ENCODE results near the gene PLA2G4E. TPM values are rescaled to one million over a fixed set of nuclear protein-coding genes. Genes with fewer than 3 reads are reported as not detected.

PLA2G4E gene
- total RNA-seq, 1 experiment from 2014 or later = not detected

DNA sequence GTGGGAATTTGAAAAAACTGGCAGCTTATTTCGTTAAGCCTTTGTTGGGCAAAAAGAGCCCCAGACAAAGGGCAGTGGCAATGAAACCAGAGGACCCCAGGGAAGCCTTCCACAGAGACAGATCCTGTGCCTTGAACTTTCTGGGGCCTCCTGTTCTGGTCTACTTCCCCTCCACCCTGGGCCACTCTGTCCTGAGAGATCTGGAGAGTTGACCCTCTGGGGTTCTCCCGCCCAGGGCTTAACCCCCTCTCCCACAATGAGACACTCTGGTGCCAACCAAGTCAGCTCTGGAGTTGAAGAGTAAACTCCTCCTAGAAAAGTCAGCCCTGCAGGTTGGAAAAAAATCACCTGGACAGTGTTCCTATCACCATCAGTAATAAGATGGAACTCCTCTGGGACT, 69.3 kb downstream of the PLA2G4E start:
- no peaks in the 10 kb centered on the region for H3K4me1 ChIP-seq (ENCODE audit: insufficient read depth, low read length)
- H4K20me1 ChIP-seq (ENCODE audit: low read length) = peaks cover 21% of the 10 kb centered on the region; the same call in 1 of the 2 replicates
- H3K79me2 ChIP-seq (ENCODE audit: low read length) = peaks cover 72% of the 10 kb centered on the region
- no peak overlapping the region for H3K4me3 ChIP-seq (ENCODE audit: low read length)
- POLR2A ChIA-PET (ENCODE audit: unreplicated experiment) = no interaction called here
- H3K9me3 ChIP-seq (ENCODE audit: low read length) = no peaks in the 10 kb centered on the region
- H3K27me3 ChIP-seq (ENCODE audit: low read length) = no peaks in the 10 kb centered on the region
- no peak for DNase-seq
- H3F3A ChIP-seq (ENCODE audit: low read length, unreplicated experiment) = no peaks in the 10 kb centered on the region
- no TSS peak for BruUV-seq (replicated peaks)
- H3K9me2 ChIP-seq (replicated peaks; ENCODE audit: low read length) = no peaks in the 10 kb centered on the region
- H3K36me3 ChIP-seq (ENCODE audit: low read depth, low read length) = peaks cover 46% of the 10 kb centered on the region
- no peak for TF ChIP-seq EZH2phosphoT487 (IDR thresholded peaks at IDR 0.05; ENCODE audit: borderline replicate concordance, low read length)
- TF ChIP-seq EZH2 (IDR thresholded peaks at IDR 0.05; ENCODE audit: low read length, unreplicated experiment) = no peak
- TF ChIP-seq, protein P1, sequence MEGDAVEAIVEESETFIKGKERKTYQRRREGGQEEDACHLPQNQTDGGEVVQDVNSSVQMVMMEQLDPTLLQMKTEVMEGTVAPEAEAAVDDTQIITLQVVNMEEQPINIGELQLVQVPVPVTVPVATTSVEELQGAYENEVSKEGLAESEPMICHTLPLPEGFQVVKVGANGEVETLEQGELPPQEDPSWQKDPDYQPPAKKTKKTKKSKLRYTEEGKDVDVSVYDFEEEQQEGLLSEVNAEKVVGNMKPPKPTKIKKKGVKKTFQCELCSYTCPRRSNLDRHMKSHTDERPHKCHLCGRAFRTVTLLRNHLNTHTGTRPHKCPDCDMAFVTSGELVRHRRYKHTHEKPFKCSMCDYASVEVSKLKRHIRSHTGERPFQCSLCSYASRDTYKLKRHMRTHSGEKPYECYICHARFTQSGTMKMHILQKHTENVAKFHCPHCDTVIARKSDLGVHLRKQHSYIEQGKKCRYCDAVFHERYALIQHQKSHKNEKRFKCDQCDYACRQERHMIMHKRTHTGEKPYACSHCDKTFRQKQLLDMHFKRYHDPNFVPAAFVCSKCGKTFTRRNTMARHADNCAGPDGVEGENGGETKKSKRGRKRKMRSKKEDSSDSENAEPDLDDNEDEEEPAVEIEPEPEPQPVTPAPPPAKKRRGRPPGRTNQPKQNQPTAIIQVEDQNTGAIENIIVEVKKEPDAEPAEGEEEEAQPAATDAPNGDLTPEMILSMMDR (conservative IDR thresholded peaks at IDR 0.05; ENCODE audit: low read depth, low read length) = no peak
- no peak overlapping the region for H3K9ac ChIP-seq (ENCODE audit: low read length)
- no peak overlapping the region for H3K27ac ChIP-seq (ENCODE audit: low read length)
- intact Hi-C loops (cut with micrococcal nuclease) = no loop called here
- CTCF ChIA-PET = no interaction called here
- no peak overlapping the region for H2AFZ ChIP-seq (ENCODE audit: low read length)
- no peak overlapping the region for H3K4me2 ChIP-seq (ENCODE audit: low read length)
- ATAC-seq = no peak

DNA sequence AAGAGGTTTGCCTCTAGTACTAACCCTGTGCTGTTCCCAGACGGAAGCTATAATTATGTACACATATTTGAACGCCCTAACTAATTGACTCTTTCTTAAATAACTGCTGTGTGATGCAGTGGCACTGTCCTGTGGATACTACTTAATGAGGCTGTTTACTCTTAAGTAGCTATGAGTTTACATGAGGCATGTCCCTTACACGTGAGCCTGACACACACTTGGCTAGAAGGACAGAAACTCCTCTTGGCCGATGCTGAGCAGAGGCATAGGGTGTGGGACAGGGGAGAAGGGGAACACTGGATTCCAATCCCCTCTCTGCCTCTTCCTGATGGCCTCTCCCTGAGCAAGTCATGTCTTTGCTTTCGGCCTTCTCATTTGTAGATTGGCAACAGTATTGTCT, 70.4 kb downstream of the PLA2G4E start:
- ChIA-PET POLR2A (ENCODE audit: unreplicated experiment) (no interaction called here), CTCF (no interaction called here)
- Histone ChIP-seq H3K27me3 (ENCODE audit: low read length) (no peaks in the 10 kb centered on the region), H3K9me3 (ENCODE audit: low read length) (no peaks in the 10 kb centered on the region), H2AFZ (ENCODE audit: low read length) (no peak overlapping the region), H3F3A (ENCODE audit: low read length, unreplicated experiment) (no peaks in the 10 kb centered on the region), H3K9ac (ENCODE audit: low read length) (no peak overlapping the region), H3K9me2 (replicated peaks; ENCODE audit: low read length) (no peaks in the 10 kb centered on the region), H3K27ac (ENCODE audit: low read length) (no peak overlapping the region), H3K4me3 (ENCODE audit: low read length) (no peak overlapping the region), H3K4me1 (ENCODE audit: insufficient read depth, low read length) (peaks cover 4% of the 10 kb centered on the region; the same call in 1 of the 2 replicates), H4K20me1 (ENCODE audit: low read length) (peaks cover 13% of the 10 kb centered on the region; the same call in 1 of the 2 replicates), H3K4me2 (ENCODE audit: low read length) (no peak overlapping the region), H3K79me2 (ENCODE audit: low read length) (peaks cover 72% of the 10 kb centered on the region), H3K36me3 (ENCODE audit: low read depth, low read length) (peaks cover 41% of the 10 kb centered on the region)
- no TSS peak for BruUV-seq (replicated peaks)
- TF ChIP-seq EZH2 (IDR thresholded peaks at IDR 0.05; ENCODE audit: low read length, unreplicated experiment) = no peak
- TF ChIP-seq, protein P1 (conservative IDR thresholded peaks at IDR 0.05; ENCODE audit: low read depth, low read length) = no peak
- TF ChIP-seq EZH2phosphoT487 (IDR thresholded peaks at IDR 0.05; ENCODE audit: borderline replicate concordance, low read length) = no peak
- no peak for DNase-seq
- intact Hi-C loops (cut with micrococcal nuclease) = no loop called here
- no peak for ATAC-seq

GRCh38 chr15:41950127-41950483, 70.7 kb downstream of the PLA2G4E start:
- Histone ChIP-seq H4K20me1 (ENCODE audit: low read length) (peaks cover 9% of the 10 kb centered on the region; the same call in 1 of the 2 replicates), H3K4me2 (ENCODE audit: low read length) (no peak overlapping the region), H2AFZ (ENCODE audit: low read length) (no peak overlapping the region), H3K9me3 (ENCODE audit: low read length) (no peaks in the 10 kb centered on the region), H3K9me2 (replicated peaks; ENCODE audit: low read length) (no peaks in the 10 kb centered on the region), H3F3A (ENCODE audit: low read length, unreplicated experiment) (no peaks in the 10 kb centered on the region), H3K36me3 (ENCODE audit: low read depth, low read length) (peaks cover 41% of the 10 kb centered on the region), H3K27ac (ENCODE audit: low read length) (no peak overlapping the region), H3K4me1 (ENCODE audit: insufficient read depth, low read length) (peaks cover 8% of the 10 kb centered on the region), H3K9ac (ENCODE audit: low read length) (no peak overlapping the region), H3K27me3 (ENCODE audit: low read length) (no peaks in the 10 kb centered on the region), H3K79me2 (ENCODE audit: low read length) (peaks cover 72% of the 10 kb centered on the region), H3K4me3 (ENCODE audit: low read length) (no peak overlapping the region)
- intact Hi-C loops (cut with micrococcal nuclease) = no loop called here
- DNase-seq = no peak
- BruUV-seq (replicated peaks) = no TSS peak
- ATAC-seq = no peak
- TF ChIP-seq, protein P1 (conservative IDR thresholded peaks at IDR 0.05; ENCODE audit: low read depth, low read length) = no peak
- no peak for TF ChIP-seq EZH2phosphoT487 (IDR thresholded peaks at IDR 0.05; ENCODE audit: borderline replicate concordance, low read length)
- TF ChIP-seq EZH2 (IDR thresholded peaks at IDR 0.05; ENCODE audit: low read length, unreplicated experiment) = no peak
- ChIA-PET CTCF (no interaction called here), POLR2A (ENCODE audit: unreplicated experiment) (no interaction called here)
